PC-9 (cell line): Measurements from ENCODE around the gene CHIT1. TPM values are rescaled to one million over a fixed set of nuclear protein-coding genes. Genes with fewer than 3 reads are reported as not detected.
A peak's percentile ranks its signal among the peaks of the same experiment; 100 is the strongest.

Source experiments
- BruUV-seq: library from RNA; stranded (reverse); fragments of 400-500 nt; replicated peaks from 2 replicates; lab custom pipeline; 2021; lab: Mats Ljungman, UMichigan
- CTCF ChIA-PET: fragments of 300-600 bp; sonication (Branson Sonifier 250); formaldehyde crosslinking; loops from one replicate; lab custom pipeline; 2022; ENCODE audit warnings: antibody characterized with exemption; lab: Charles Lee
- POLR2A ChIA-PET: fragments of 300-600 bp; sonication (Branson Sonifier 250); formaldehyde crosslinking; loops from one replicate; lab custom pipeline; 2022; ENCODE audit warnings: antibody characterized with exemption; ENCODE audit not compliant: unreplicated experiment; lab: Charles Lee
- DNase-seq, 2 experiments: peaks; one replicate each; pipeline versions ENCODE4 v3.0.0 to v3.0.0-alpha.2; 2015 to 2022; ENCODE audit warnings: mixed read lengths in 1 of 2
- H2AFZ ChIP-seq: fragments of 200-600 bp; sonication (generic); 2 replicates; pipeline ENCODE4 v1.8.1; 2017; ENCODE audit warnings: antibody characterized with exemption
- H3F3A ChIP-seq: fragments of 200-600 bp; sonication (generic); 2 replicates; pipeline ENCODE4 v1.8.1; 2017; ENCODE audit warnings: antibody characterized with exemption, mild to moderate bottlenecking, low read depth; ENCODE audit not compliant: insufficient read depth
- H3K27ac ChIP-seq: fragments of 200-600 bp; sonication (generic); 2 replicates; pipeline ENCODE4 v1.6.1; 2016; ENCODE audit warnings: mixed run types
- H3K27me3 ChIP-seq: fragments of 200-600 bp; sonication (generic); 2 replicates; pipeline ENCODE4 v1.6.1; 2016; ENCODE audit warnings: low read depth, mixed run types; ENCODE audit not compliant: insufficient read depth
- H3K36me3 ChIP-seq: fragments of 200-600 bp; sonication (generic); 2 replicates; pipeline ENCODE4 v1.6.1; 2016; ENCODE audit warnings: low read depth, mixed run types
- H3K4me1 ChIP-seq: fragments of 200-600 bp; sonication (generic); replicated peaks from 2 replicates; pipeline ENCODE4 v1.6.1; 2016; ENCODE audit warnings: mixed run types; ENCODE audit not compliant: insufficient read depth
- H3K4me2 ChIP-seq: fragments of 200-600 bp; sonication (generic); 2 replicates; pipeline ENCODE4 v1.6.1; 2017; ENCODE audit warnings: mixed run types
- H3K4me3 ChIP-seq: fragments of 200-600 bp; sonication (generic); 2 replicates; pipeline ENCODE4 v1.6.1; 2016; ENCODE audit warnings: mixed run types
- H3K79me2 ChIP-seq: fragments of 200-600 bp; sonication (generic); 2 replicates; pipeline ENCODE4 v1.6.1; 2017; ENCODE audit warnings: low read depth, mixed run types
- H3K9me2 ChIP-seq: fragments of 200-600 bp; sonication (generic); 2 replicates; pipeline ENCODE4 v1.8.1; 2017; ENCODE audit warnings: mild to moderate bottlenecking; ENCODE audit not compliant: insufficient read depth
- H3K9me3 ChIP-seq: fragments of 200-600 bp; sonication (generic); 2 replicates; pipeline ENCODE4 v1.8.1; 2016; ENCODE audit warnings: low read depth; ENCODE audit not compliant: insufficient read depth
- H4K20me1 ChIP-seq: fragments of 200-600 bp; sonication (generic); 2 replicates; pipeline ENCODE4 v1.8.1; 2017; ENCODE audit not compliant: insufficient read depth
- CTCF ChIP-seq: fragments of 200-600 bp; sonication (generic); conservative IDR thresholded peaks from 2 replicates; pipeline ENCODE4 v1.6.1; 2017; ENCODE audit warnings: mixed run types, antibody characterized with exemption, mild to moderate bottlenecking, moderate library complexity
- EZH2 ChIP-seq: fragments of 200-600 bp; sonication (generic); IDR thresholded peaks from 2 replicates; pipeline ENCODE4 v1.8.0; 2017; ENCODE audit warnings: antibody characterized with exemption, low read depth
- intact Hi-C: fragments of 100-400 bp; cut with micrococcal nuclease; formaldehyde crosslinking; loops from one replicate; pipeline ENCODE4 v1.10.0; 2022; ENCODE audit not compliant: unreplicated experiment
- total RNA-seq: library from RNA; stranded (reverse); gene quantifications from 2 replicates; pipeline ENCODE4 v1.2.3, GENCODE V29; 2021

CHIT1 gene
- total RNA-seq, 1 experiment from 2014 or later = not detected

- H3K79me2 ChIP-seq = no peaks in the 10 kb centered on the region
- no TSS peak for BruUV-seq
- ChIA-PET CTCF (interaction anchor here (0.7 kb wide), 1 partner anchor 10 kb away, joined by 4 read pairs; no protein-coding TSS in a partner anchor), POLR2A (no interaction called here)
- H3K9me2 ChIP-seq = no peaks in the 10 kb centered on the region
- H3K4me1 ChIP-seq = peaks cover 42% of the 10 kb centered on the region
- H3K4me3 ChIP-seq = no peak overlapping the region
- TF ChIP-seq CTCF = no peak
- no peak for TF ChIP-seq EZH2
- H3K9me3 ChIP-seq = no peaks in the 10 kb centered on the region
- no peaks in the 10 kb centered on the region for H3K27me3 ChIP-seq
- intact Hi-C loops = no loop called here
- no peaks in the 10 kb centered on the region for H3K36me3 ChIP-seq
- no peak overlapping the region for H3K4me2 ChIP-seq
- no peak for DNase-seq
- no peak overlapping the region for H2AFZ ChIP-seq
- no peak overlapping the region for H3K27ac ChIP-seq
- H4K20me1 ChIP-seq = no peaks in the 10 kb centered on the region
- H3F3A ChIP-seq = peaks cover 10% of the 10 kb centered on the region; the same call in 1 of the 2 replicates
These were observed 55.0 kb downstream of the CHIT1 start for GRCh38 chr1:203174324-203174985.

- H3K9me2 ChIP-seq = no peaks in the 10 kb centered on the region
- ChIA-PET POLR2A (no interaction called here), CTCF (interaction anchor here (1.0 to 2.6 kb wide), 4 partner anchors 21 to 134 kb away, joined by 3 to 20 read pairs (median 4); no protein-coding TSS in a partner anchor)
- H4K20me1 ChIP-seq = no peaks in the 10 kb centered on the region
- TF ChIP-seq EZH2 = no peak
- no peak for TF ChIP-seq CTCF
- intact Hi-C loops = loop anchor here (2.0 kb wide), 2 partner anchors 43 to 45 kb away; no protein-coding TSS in a partner anchor
- BruUV-seq = no TSS peak
- no peaks in the 10 kb centered on the region for H3K79me2 ChIP-seq
- H3K4me2 ChIP-seq = peak overlapping the region; percentile 37
- no peaks in the 10 kb centered on the region for H3K9me3 ChIP-seq
- H3K27me3 ChIP-seq = no peaks in the 10 kb centered on the region
- no peaks in the 10 kb centered on the region for H3K36me3 ChIP-seq
- DNase-seq = peak in 1 of 2 experiments; percentile 53
- peaks cover 10% of the 10 kb centered on the region; the same call in 1 of the 2 replicates for H3F3A ChIP-seq
- no peak overlapping the region for H3K27ac ChIP-seq
- H3K4me1 ChIP-seq = peaks cover 42% of the 10 kb centered on the region
- H2AFZ ChIP-seq = no peak overlapping the region
- H3K4me3 ChIP-seq = no peak overlapping the region
These were observed 55.9 kb downstream of the CHIT1 start for GRCh38 chr1:203173566-203173965.

DNA sequence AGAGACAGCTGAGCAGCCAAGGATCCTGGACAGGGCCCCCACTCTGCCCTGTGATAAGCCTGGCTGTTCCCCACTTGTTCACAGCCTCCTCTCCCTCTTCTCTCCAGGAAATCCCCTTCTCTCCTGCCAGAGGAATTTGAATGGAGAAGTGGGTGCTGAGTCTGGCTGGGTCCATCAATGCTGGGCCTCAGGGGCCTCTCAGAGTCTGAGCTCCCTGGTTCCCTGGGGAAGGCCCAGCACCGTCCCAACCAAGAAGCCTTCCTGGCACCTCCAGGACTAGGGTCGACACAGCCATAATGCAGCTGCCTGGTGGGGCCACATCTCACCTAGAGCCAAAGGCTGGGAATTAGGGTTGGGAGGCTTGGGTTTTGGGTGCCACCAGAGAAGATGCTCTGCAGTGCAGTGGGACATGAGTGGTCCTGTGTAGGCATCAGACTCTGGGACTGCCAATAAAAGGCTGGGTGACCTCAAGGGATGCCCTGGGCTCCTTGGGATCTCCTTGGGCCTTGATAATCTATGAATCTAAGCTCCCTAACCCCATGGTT, 56.4 kb downstream of the CHIT1 start:
- CTCF ChIA-PET = interaction anchor here (1.0 to 2.6 kb wide), 5 partner anchors 21 to 134 kb away, joined by 3 to 20 read pairs (median 4); partner anchors contain the start of gene ADORA1
- H4K20me1 ChIP-seq = no peaks in the 10 kb centered on the region
- BruUV-seq = no TSS peak
- H3K36me3 ChIP-seq = no peaks in the 10 kb centered on the region
- H3K27me3 ChIP-seq = no peaks in the 10 kb centered on the region
- no peak overlapping the region for H3K27ac ChIP-seq
- H3K4me2 ChIP-seq = peak overlapping the region; percentile 37
- no peak overlapping the region for H3K4me3 ChIP-seq
- peaks cover 7% of the 10 kb centered on the region; the same call in 1 of the 2 replicates for H3F3A ChIP-seq
- no peaks in the 10 kb centered on the region for H3K79me2 ChIP-seq
- DNase-seq = no peak
- no peak overlapping the region for H2AFZ ChIP-seq
- peaks cover 39% of the 10 kb centered on the region for H3K4me1 ChIP-seq
- intact Hi-C loops = loop anchor here (2.0 kb wide), 2 partner anchors 44 kb away; no protein-coding TSS in a partner anchor
- TF ChIP-seq CTCF = no peak
- no peak for TF ChIP-seq EZH2
- H3K9me2 ChIP-seq = no peaks in the 10 kb centered on the region
- POLR2A ChIA-PET = no interaction called here
- H3K9me3 ChIP-seq = no peaks in the 10 kb centered on the region
